Retina (tissue), 1 donor: ENCODE data around the gene ULK4.
A peak's percentile ranks its signal among the peaks of the same experiment; 100 is the strongest.
"Not testable (repeated sequence)": the region's sequence is repeated elsewhere in the genome, so short reads cannot be mapped to it uniquely, and the experiment has no call there.

Experiments used
- DNase-seq: peaks from one replicate; pipeline ENCODE4 v3.0.0-alpha.2; 2016

ULK4 gene

GRCh38 chr3:41746215-41746614 is 215.7 kb downstream of the ULK4 start:
- DNase-seq = no peak

- DNase-seq = no peak
Measured at GRCh38 chr3:41742121-41742520, 219.8 kb downstream of the ULK4 start.

GRCh38 chr3:41740374-41740886 is 221.5 kb downstream of the ULK4 start:
- DNase-seq = no peak

DNA sequence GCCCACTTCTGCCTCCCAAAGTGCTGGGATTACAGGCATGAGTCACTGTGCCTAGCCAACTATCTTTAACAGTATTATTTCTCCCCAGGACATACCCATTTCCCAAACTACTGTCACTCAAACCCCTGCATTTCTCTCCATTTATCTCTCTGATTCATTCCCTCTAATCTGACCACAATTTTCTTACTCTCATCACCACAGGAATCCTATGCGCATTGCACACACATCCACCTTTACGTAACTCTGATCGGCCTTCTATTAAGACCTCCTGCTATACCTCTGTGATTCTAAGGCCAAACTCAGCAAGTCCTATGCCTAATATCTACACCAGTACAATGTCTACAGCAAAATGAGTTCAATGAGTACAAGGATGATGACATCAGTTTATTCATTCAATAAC is 235.0 kb downstream of the ULK4 start:
- no peak for DNase-seq

DNA sequence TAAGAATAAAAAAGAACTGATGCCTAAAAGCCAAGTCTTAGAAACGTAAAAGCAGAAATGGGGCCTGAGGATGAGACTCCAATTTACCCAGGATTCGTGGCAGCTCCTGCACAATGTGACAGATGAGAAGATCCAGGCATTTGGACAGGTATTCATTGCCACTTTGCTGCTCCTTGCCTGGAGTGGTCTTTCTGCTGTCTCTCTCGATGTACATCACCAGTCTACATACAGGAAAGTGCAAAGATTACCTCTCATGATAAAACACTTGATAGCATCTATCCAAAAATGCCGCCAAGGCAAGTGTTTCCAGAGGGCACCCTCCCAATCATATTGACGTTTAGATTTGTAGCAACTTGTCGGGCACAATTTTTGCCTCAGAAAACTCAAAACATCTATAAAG is 244.3 kb downstream of the ULK4 start:
- DNase-seq = no peak

DNA sequence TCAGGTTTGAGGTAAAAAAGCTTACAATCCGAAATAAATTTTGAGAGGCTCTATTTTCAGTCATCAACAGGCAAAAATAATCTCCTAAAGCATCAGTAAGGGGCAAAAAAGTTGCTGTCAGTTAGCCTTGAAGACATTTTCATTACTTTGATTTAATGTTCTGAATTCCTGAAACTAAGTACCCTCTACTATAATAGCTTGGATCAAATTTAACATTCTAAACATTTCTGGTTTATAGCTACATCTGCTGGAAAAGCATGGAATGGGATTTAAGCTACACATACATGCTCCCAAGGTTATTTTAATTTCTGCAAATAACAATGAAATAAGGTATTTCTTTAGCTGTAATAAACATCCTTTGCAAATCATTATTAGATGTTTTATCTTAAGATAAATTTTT is 245.4 kb downstream of the ULK4 start:
- no peak for DNase-seq

GRCh38 chr3:41715376-41715775 is 246.5 kb downstream of the ULK4 start:
- DNase-seq = no peak

GRCh38 chr3:41711651-41712050 is 250.3 kb downstream of the ULK4 start:
- DNase-seq = no peak

GRCh38 chr3:41710646-41711388 is 251.1 kb downstream of the ULK4 start:
- DNase-seq = peak; percentile 9

- DNase-seq = not testable (repeated sequence)
Measured at GRCh38 chr3:41709213-41709612, 252.7 kb downstream of the ULK4 start.

DNA sequence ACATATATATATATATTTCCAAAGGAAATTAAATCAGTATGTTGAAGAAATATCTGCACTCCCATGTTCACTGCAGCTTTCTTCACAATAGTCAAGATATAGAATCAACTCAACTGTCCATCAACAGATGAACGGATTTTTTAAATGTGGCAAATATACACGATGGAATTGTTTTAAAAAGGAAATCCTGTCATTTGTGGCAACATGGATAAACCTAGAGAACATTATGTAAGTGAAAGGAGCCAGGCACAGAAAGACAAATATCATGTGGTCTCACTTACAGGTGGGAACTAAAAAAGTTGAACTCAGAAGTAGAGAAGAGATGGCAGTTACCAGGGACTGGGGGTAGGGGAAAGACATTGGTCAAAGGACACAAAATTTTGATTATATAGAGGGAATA is 253.7 kb downstream of the ULK4 start:
- no peak for DNase-seq

- DNase-seq = no peak
Measured at GRCh38 chr3:41705893-41706292, 256.0 kb downstream of the ULK4 start.

GRCh38 chr3:41701191-41701698 is 260.7 kb downstream of the ULK4 start:
- no peak for DNase-seq

DNA sequence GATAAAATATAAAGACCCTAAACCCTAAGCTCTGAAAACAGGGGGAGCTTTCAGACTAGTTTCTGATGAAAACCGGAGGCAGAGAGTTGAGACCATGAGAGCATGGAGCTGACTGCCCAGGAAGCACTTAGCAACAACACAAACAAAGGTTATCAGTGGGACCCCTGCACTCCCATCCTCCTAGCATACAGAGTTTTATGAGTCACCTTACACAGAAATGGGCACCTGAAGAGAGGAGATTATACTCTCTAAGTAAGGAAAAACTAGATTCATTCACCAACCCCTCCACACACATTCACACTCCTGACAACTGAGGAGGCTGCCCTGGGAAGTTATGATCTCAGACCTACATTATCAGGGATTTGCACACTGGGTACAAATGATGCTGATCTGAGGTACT is 261.7 kb downstream of the ULK4 start:
- no peak for DNase-seq

GRCh38 chr3:41698898-41699297 is 263.0 kb downstream of the ULK4 start:
- DNase-seq = no peak

GRCh38 chr3:41697702-41698101 is 264.2 kb downstream of the ULK4 start:
- DNase-seq = no peak

DNA sequence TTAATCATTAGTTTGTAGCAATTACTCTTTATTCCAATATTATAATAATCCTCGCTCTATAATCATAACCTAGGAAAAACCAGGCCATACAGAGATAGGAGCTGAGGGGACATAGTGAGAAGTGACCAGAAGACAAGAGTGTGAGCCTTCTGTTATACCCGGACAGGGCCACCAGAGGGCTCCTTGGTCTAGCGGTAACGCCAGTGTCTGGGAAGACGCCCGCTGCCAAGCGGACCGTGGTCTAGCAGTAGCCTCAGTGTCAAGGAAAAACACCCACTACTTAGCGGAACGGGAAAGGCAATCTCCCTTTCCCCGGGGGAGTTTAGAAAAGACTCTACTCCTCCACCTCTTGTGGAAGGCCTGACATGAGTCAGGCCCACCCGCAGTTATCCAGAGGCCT is 266.1 kb downstream of the ULK4 start:
- not testable (repeated sequence) for DNase-seq

DNA sequence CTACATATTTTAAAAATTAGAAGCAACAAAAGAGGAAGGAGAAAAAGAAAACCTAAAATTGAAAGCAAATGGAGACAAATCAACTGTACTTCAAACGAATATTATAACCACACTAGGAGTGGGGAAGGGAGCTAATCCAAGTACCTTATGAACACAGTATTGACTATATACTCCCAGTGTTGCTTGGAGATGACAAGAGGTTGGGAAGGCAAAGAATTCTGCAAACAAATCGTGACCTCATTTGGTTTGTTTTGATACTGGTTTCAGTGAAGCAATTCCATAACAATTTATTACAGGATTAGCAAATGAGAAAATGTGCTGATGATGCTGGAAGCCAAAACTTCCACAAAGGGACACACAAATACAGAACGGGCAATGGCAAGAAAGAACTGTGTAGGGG is 268.1 kb downstream of the ULK4 start:
- no peak for DNase-seq

GRCh38 chr3:41690766-41691563 is 270.9 kb downstream of the ULK4 start:
- no peak for DNase-seq

- DNase-seq = no peak
Measured at GRCh38 chr3:41688595-41689380, 273.1 kb downstream of the ULK4 start.

- DNase-seq = no peak
Measured at GRCh38 chr3:41684797-41685735, 276.8 kb downstream of the ULK4 start.
